B cell (primary cell): ENCODE results near the gene LIPE.

Experiments used
- EZH2 ChIP-seq: IDR thresholded peaks from 2 replicates; pipeline ENCODE4 v1.6.1; 2012; ENCODE audit warnings: borderline replicate concordance, low read depth, mild to moderate bottlenecking, moderate library complexity, low read length; ENCODE audit not compliant: insufficient read depth, poor library complexity, severe bottlenecking
- TF ChIP-seq, protein P1 (sequence below): fragments of 200-600 bp; IDR thresholded peaks from one replicate; pipeline ENCODE4 v1.8.0; 2022; ENCODE audit warnings: antibody characterized with exemption, mild to moderate bottlenecking

DNA sequence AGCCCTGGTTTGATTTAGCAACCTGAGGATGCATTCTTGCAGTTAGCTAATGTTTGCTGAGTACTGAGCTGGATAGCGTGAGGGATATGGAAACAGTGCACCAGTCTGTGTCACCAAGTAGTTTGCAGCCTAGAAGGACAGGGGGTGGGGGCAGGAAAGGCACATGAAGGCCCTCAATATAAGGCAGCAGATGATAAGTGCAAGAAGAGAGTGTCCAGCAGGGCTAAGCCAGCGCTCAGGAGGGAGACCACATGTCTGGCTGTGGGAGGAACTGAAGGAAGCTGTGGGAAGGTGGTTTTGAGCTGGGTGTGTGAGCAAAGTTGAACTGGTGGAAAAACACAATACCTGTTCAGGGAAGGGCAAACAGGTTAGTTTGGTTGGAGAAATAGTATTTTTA is 13.9 kb upstream of the LIPE start:
- TF ChIP-seq, protein P1, sequence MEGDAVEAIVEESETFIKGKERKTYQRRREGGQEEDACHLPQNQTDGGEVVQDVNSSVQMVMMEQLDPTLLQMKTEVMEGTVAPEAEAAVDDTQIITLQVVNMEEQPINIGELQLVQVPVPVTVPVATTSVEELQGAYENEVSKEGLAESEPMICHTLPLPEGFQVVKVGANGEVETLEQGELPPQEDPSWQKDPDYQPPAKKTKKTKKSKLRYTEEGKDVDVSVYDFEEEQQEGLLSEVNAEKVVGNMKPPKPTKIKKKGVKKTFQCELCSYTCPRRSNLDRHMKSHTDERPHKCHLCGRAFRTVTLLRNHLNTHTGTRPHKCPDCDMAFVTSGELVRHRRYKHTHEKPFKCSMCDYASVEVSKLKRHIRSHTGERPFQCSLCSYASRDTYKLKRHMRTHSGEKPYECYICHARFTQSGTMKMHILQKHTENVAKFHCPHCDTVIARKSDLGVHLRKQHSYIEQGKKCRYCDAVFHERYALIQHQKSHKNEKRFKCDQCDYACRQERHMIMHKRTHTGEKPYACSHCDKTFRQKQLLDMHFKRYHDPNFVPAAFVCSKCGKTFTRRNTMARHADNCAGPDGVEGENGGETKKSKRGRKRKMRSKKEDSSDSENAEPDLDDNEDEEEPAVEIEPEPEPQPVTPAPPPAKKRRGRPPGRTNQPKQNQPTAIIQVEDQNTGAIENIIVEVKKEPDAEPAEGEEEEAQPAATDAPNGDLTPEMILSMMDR, result no peak
- no peak for TF ChIP-seq EZH2
